Measurements from ENCODE around the gene INPP5J. TPM values are rescaled to one million over a fixed set of nuclear protein-coding genes. Genes with fewer than 3 reads are reported as not detected.

INPP5J gene
- total RNA-seq, 2 experiments from 2014 or later, result 0.59 to 0.69 TPM

- H3K27ac Mint-ChIP-seq, result no peak overlapping the region
- CTCF ChIA-PET, result no interaction called here
Measured at GRCh38 chr22:31119026-31119717, 3.6 kb upstream of the INPP5J start.

DNA sequence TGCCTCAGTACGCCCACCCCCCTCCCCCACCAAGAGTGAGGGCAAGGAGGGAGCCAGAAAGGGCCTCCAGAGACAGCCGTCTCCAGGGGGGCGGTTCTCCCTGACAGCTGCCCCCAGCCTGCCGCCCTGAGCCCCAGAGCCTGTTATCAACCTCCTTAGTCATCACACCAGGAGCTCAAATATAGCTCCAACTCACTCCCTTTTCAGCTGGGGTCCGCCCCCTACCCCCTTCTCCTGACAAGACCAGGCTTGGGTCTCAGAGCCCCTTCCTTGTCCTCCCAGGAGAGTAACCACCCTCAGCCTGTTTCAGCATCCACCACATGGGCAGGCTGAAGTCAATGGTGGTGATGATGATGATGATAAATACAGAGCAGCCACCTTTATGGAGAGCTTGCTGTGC lies 2.5 kb upstream of the INPP5J start:
- no peaks in the 10 kb centered on the region for H3K9me3 Mint-ChIP-seq

More at GRCh38 chr22:31119026-31119717, 3.6 kb upstream of the INPP5J start:
- Histone ChIP-seq H3K27me3 (ENCODE audit: control insufficient read depth in 1 of 2, insufficient read depth in 2 of 2, low read length in 2 of 2) (no peaks in the 10 kb centered on the region), H3K9me3 (ENCODE audit: control insufficient read depth in 1 of 2, insufficient read depth in 1 of 2, low read length in 2 of 2) (no peaks in the 10 kb centered on the region), H3K36me3 (ENCODE audit: insufficient read depth, low read length) (no peaks in the 10 kb centered on the region), H3K27ac (ENCODE audit: low read depth in 1 of 2, low read length in 2 of 2) (no peak overlapping the region), H3K4me3 (ENCODE audit: low read length) (no peak overlapping the region), H3K4me1 (ENCODE audit: insufficient read depth, low read length) (no peaks in the 10 kb centered on the region)
- no peak overlapping the region for H3K4me3 Mint-ChIP-seq
- POLR2A ChIA-PET, result no interaction called here
- intact Hi-C loops (cut with DNase I, micrococcal nuclease), result no loop called here
- H3K4me1 Mint-ChIP-seq (ENCODE audit: low read depth), result no peaks in the 10 kb centered on the region
- H3K9me3 Mint-ChIP-seq, result no peaks in the 10 kb centered on the region
- TF ChIP-seq, protein P1, sequence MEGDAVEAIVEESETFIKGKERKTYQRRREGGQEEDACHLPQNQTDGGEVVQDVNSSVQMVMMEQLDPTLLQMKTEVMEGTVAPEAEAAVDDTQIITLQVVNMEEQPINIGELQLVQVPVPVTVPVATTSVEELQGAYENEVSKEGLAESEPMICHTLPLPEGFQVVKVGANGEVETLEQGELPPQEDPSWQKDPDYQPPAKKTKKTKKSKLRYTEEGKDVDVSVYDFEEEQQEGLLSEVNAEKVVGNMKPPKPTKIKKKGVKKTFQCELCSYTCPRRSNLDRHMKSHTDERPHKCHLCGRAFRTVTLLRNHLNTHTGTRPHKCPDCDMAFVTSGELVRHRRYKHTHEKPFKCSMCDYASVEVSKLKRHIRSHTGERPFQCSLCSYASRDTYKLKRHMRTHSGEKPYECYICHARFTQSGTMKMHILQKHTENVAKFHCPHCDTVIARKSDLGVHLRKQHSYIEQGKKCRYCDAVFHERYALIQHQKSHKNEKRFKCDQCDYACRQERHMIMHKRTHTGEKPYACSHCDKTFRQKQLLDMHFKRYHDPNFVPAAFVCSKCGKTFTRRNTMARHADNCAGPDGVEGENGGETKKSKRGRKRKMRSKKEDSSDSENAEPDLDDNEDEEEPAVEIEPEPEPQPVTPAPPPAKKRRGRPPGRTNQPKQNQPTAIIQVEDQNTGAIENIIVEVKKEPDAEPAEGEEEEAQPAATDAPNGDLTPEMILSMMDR (IDR thresholded peaks at IDR 0.05), result no peak
- peaks cover 3% of the 10 kb centered on the region for H3K27me3 Mint-ChIP-seq
- DNase-seq, result no peak
- no peaks in the 10 kb centered on the region for H3K36me3 Mint-ChIP-seq (ENCODE audit: low read depth)
- no peak for ATAC-seq (ENCODE audit: poor library complexity)

GRCh38 chr22:31120642-31121041 lies 2.1 kb upstream of the INPP5J start:
- H3K4me1 ChIP-seq (ENCODE audit: insufficient read depth, low read length), result no peaks in the 10 kb centered on the region
- H3K4me3 Mint-ChIP-seq, result no peak overlapping the region

More for the DNA sequence above, 2.5 kb upstream of the INPP5J start:
- no peak overlapping the region for H3K4me3 Mint-ChIP-seq
- peaks cover 3% of the 10 kb centered on the region for H3K27me3 Mint-ChIP-seq
- Histone ChIP-seq H3K9me3 (ENCODE audit: control insufficient read depth in 1 of 2, insufficient read depth in 1 of 2, low read length in 2 of 2) (no peaks in the 10 kb centered on the region), H3K27me3 (ENCODE audit: control insufficient read depth in 1 of 2, insufficient read depth in 2 of 2, low read length in 2 of 2) (no peaks in the 10 kb centered on the region), H3K27ac (ENCODE audit: low read depth in 1 of 2, low read length in 2 of 2) (no peak overlapping the region), H3K4me3 (ENCODE audit: low read length) (no peak overlapping the region), H3K36me3 (ENCODE audit: insufficient read depth, low read length) (no peaks in the 10 kb centered on the region), H3K4me1 (ENCODE audit: insufficient read depth, low read length) (no peaks in the 10 kb centered on the region)
- H3K27ac Mint-ChIP-seq, result no peak overlapping the region
- H3K36me3 Mint-ChIP-seq (ENCODE audit: low read depth), result no peaks in the 10 kb centered on the region
- CTCF ChIA-PET, result no interaction called here
- ATAC-seq (ENCODE audit: poor library complexity) (no peak), DNase-seq (no peak)
- intact Hi-C loops (cut with DNase I, micrococcal nuclease), result no loop called here
- H3K4me1 Mint-ChIP-seq (ENCODE audit: low read depth), result no peaks in the 10 kb centered on the region
- TF ChIP-seq, protein P1 (IDR thresholded peaks at IDR 0.05), result no peak
- POLR2A ChIA-PET, result no interaction called here

More at GRCh38 chr22:31120642-31121041, 2.1 kb upstream of the INPP5J start:
- no peak for DNase-seq
- no peak overlapping the region for H3K27ac Mint-ChIP-seq
- no peak for ATAC-seq (ENCODE audit: poor library complexity)
- intact Hi-C loops (cut with DNase I, micrococcal nuclease), result no loop called here
- H3K27me3 Mint-ChIP-seq, result peaks cover 3% of the 10 kb centered on the region
- POLR2A ChIA-PET, result no interaction called here
- H3K4me3 ChIP-seq (ENCODE audit: low read length), result no peak overlapping the region
- CTCF ChIA-PET, result no interaction called here
- TF ChIP-seq, protein P1 (IDR thresholded peaks at IDR 0.05), result no peak
- no peaks in the 10 kb centered on the region for H3K9me3 Mint-ChIP-seq
- H3K4me1 Mint-ChIP-seq (ENCODE audit: low read depth), result no peaks in the 10 kb centered on the region
- H3K36me3 Mint-ChIP-seq (ENCODE audit: low read depth), result no peaks in the 10 kb centered on the region
- no peaks in the 10 kb centered on the region for H3K36me3 ChIP-seq (ENCODE audit: insufficient read depth, low read length)
- no peaks in the 10 kb centered on the region for H3K9me3 ChIP-seq (ENCODE audit: control insufficient read depth in 1 of 2, insufficient read depth in 1 of 2, low read length in 2 of 2)
- no peaks in the 10 kb centered on the region for H3K27me3 ChIP-seq (ENCODE audit: control insufficient read depth in 1 of 2, insufficient read depth in 2 of 2, low read length in 2 of 2)
- H3K27ac ChIP-seq (ENCODE audit: low read depth in 1 of 2, low read length in 2 of 2), result no peak overlapping the region

Measured in CD4-positive, alpha-beta T cell (primary cell).